Stimulated activated naive CD8-positive, alpha-beta T cell treated with anti-CD3 and anti-CD28 coated beads, Interleukin-15, Interleukin-2, amounts not matched to agents 100 ng/mL and 50 ng/mL, for 24 hours (primary cell): ENCODE measurements around the gene CFAP119.
A peak's percentile ranks its signal among the peaks of the same experiment; 100 is the strongest.

Experiments
- H3K27ac Mint-ChIP-seq: one replicate; pipeline ENCODE4 v1.8.0; 2021; ENCODE audit warnings: mild to moderate bottlenecking, mixed read lengths
- H3K27me3 Mint-ChIP-seq: one replicate; pipeline ENCODE4 v1.8.0; 2021; ENCODE audit warnings: mixed read lengths
- H3K36me3 Mint-ChIP-seq: one replicate; pipeline ENCODE4 v1.8.0; 2021; ENCODE audit warnings: low read depth, mixed read lengths
- H3K4me1 Mint-ChIP-seq: one replicate; pipeline ENCODE4 v1.8.0; 2021; ENCODE audit warnings: low read depth, mixed read lengths
- H3K4me3 Mint-ChIP-seq: one replicate; pipeline ENCODE4 v1.8.0; 2021; ENCODE audit warnings: mild to moderate bottlenecking, mixed read lengths
- H3K9me3 Mint-ChIP-seq: one replicate; pipeline ENCODE4 v1.8.0; 2021; ENCODE audit warnings: mixed read lengths

Gene CFAP119

DNA sequence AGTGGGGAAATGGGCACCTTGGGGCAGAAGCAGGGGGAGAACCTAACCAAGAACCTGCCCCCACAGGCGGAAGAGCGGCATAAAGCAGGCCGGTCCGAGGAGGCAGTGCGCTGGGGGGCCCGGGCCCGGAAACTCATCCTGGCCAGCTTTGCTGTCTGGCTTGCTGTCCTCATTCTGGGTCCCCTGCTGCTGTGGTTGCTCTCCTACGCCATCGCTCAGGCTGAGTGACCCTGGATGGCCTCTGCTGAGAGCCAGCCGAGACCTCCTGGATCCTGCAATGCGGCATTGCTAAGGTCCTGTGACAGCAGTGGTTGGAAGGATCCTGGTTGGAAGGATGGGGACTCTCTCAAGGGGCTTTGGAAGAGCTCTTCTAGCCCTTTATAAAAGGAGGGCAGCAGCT is 18.1 kb downstream of the CFAP119 start:
- peaks cover 36% of the 10 kb centered on the region for H3K36me3 Mint-ChIP-seq

DNA sequence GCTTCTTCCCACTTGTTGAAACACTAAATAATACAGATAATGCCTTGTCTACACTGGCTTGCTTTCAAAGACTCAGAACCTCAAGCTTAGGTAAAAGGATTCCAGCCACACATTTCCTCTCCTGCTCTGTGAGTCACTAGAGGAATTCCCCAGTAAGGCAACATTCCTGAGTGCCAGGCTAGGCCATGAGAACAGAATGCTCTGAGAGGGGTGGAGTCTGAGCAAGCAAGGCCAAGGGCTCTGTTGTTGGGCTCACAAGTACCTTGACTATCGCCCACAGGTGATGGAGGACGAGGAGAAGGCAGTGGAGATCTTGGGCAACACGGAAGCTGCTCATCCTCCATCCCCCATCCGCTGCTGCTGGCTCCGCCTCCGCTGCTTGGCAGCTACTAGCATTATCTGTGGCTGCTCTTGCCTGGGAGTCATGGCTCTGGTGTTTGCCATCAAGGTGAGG is 20.4 kb downstream of the CFAP119 start:
- Mint-ChIP-seq H3K4me3 (no peak overlapping the region), H3K27ac (peak overlapping the region; percentile 42), H3K4me1 (peaks cover 10% of the 10 kb centered on the region), H3K9me3 (no peaks in the 10 kb centered on the region), H3K36me3 (peaks cover 57% of the 10 kb centered on the region), H3K27me3 (no peaks in the 10 kb centered on the region)

More for the DNA sequence above, 18.1 kb downstream of the CFAP119 start:
- Mint-ChIP-seq H3K4me3 (no peak overlapping the region), H3K27ac (peak overlapping the region; percentile 61), H3K9me3 (no peaks in the 10 kb centered on the region), H3K4me1 (peaks cover 21% of the 10 kb centered on the region), H3K27me3 (no peaks in the 10 kb centered on the region)

GRCh38 chr16:30740364-30741251 is 21.3 kb downstream of the CFAP119 start:
- no peaks in the 10 kb centered on the region for H3K27me3 Mint-ChIP-seq
- H3K4me1 Mint-ChIP-seq, result peaks cover 10% of the 10 kb centered on the region
- H3K4me3 Mint-ChIP-seq, result no peak overlapping the region
- H3K27ac Mint-ChIP-seq, result peak overlapping the region; percentile 48
- peaks cover 63% of the 10 kb centered on the region for H3K36me3 Mint-ChIP-seq
- no peaks in the 10 kb centered on the region for H3K9me3 Mint-ChIP-seq

DNA sequence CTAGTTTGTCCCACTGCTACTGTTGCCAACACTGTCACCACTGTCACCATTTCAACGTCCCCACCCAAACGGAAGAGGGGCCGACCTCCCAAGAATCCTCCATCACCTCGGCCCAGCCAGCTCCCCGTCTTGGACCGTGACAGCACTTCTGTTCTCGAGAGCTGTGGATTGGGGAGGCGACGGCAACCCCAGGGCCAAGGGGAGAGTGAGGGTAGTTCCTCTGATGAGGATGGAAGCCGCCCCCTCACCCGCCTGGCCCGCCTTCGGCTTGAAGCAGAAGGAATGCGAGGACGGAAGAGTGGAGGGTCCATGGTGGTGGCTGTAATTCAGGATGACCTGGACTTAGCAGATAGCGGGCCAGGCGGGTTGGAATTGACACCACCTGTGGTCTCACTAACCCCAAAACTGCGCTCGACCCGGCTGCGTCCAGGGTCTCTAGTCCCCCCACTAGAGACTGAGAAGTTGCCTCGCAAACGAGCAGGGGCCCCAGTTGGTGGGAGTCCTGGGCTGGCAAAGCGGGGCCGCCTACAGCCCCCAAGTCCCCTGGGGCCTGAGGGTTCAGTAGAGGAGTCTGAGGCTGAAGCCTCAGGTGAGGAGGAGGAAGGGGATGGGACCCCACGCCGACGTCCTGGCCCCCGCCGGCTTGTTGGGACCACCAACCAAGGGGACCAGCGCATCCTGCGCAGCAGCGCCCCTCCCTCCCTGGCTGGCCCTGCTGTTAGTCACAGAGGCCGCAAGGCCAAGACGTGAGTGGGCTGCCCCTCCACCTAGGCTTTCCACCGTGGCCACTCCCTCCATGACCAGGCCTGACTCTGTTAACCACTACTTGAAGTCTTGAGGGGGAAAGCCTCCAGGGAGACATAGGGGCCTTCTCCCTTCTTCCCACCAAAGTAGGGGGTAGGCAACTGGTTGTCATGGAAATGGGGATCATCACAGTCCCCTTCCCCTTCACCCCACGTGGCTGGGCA is 22.6 kb downstream of the CFAP119 start:
- H3K4me3 Mint-ChIP-seq, result no peak overlapping the region
- H3K36me3 Mint-ChIP-seq, result peaks cover 62% of the 10 kb centered on the region
- H3K27ac Mint-ChIP-seq, result no peak overlapping the region
- H3K27me3 Mint-ChIP-seq, result no peaks in the 10 kb centered on the region
- H3K9me3 Mint-ChIP-seq, result no peaks in the 10 kb centered on the region
- H3K4me1 Mint-ChIP-seq, result peaks cover 10% of the 10 kb centered on the region

DNA sequence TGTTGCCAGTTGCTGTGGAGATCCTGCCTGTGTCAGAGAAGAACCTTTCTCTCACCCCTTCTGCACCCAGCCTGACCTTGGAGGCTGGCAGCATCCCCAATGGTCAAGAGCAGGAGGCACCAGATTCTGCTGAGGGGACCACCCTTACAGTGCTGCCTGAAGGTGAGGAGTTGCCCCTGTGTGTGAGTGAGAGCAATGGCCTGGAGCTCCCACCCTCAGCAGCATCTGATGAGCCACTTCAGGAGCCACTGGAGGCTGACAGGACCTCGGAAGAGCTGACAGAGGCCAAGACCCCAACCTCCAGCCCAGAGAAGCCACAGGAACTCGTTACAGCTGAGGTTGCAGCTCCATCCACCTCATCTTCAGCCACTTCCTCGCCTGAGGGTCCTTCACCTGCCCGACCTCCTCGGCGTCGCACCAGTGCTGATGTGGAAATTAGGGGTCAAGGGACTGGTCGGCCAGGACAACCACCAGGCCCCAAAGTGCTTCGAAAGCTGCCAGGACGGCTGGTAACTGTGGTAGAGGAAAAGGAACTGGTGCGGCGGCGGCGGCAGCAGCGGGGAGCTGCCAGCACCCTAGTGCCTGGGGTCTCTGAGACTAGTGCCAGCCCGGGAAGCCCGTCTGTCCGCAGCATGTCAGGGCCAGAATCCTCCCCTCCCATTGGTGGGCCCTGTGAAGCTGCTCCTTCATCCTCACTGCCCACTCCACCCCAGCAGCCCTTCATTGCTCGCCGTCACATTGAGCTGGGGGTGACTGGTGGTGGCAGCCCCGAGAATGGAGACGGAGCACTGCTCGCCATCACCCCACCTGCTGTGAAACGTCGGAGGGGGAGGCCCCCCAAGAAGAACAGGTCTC is 23.8 kb downstream of the CFAP119 start:
- H3K4me1 Mint-ChIP-seq, result peaks cover 10% of the 10 kb centered on the region
- H3K27me3 Mint-ChIP-seq, result no peaks in the 10 kb centered on the region
- no peak overlapping the region for H3K27ac Mint-ChIP-seq
- no peaks in the 10 kb centered on the region for H3K9me3 Mint-ChIP-seq
- H3K4me3 Mint-ChIP-seq, result no peak overlapping the region
- H3K36me3 Mint-ChIP-seq, result peaks cover 67% of the 10 kb centered on the region

- Mint-ChIP-seq H3K4me3 (no peak overlapping the region), H3K27me3 (no peaks in the 10 kb centered on the region), H3K36me3 (peaks cover 69% of the 10 kb centered on the region), H3K4me1 (peaks cover 10% of the 10 kb centered on the region), H3K27ac (peak overlapping the region; percentile 59), H3K9me3 (no peaks in the 10 kb centered on the region)
Measured at GRCh38 chr16:30736995-30737793, 24.7 kb downstream of the CFAP119 start.

GRCh38 chr16:30731411-30731810 is 30.5 kb downstream of the CFAP119 start:
- Mint-ChIP-seq H3K4me1 (peaks cover 8% of the 10 kb centered on the region), H3K27ac (no peak overlapping the region), H3K4me3 (no peak overlapping the region), H3K27me3 (no peaks in the 10 kb centered on the region), H3K36me3 (peaks cover 62% of the 10 kb centered on the region), H3K9me3 (no peaks in the 10 kb centered on the region)

GRCh38 chr16:30728899-30729672 is 32.8 kb downstream of the CFAP119 start:
- H3K27me3 Mint-ChIP-seq, result no peaks in the 10 kb centered on the region
- H3K4me3 Mint-ChIP-seq, result no peak overlapping the region
- H3K27ac Mint-ChIP-seq, result no peak overlapping the region
- peaks cover 8% of the 10 kb centered on the region for H3K4me1 Mint-ChIP-seq
- no peaks in the 10 kb centered on the region for H3K9me3 Mint-ChIP-seq
- H3K36me3 Mint-ChIP-seq, result peaks cover 69% of the 10 kb centered on the region

GRCh38 chr16:30728321-30728720 is 33.5 kb downstream of the CFAP119 start:
- no peaks in the 10 kb centered on the region for H3K9me3 Mint-ChIP-seq
- H3K27me3 Mint-ChIP-seq, result no peaks in the 10 kb centered on the region
- peaks cover 71% of the 10 kb centered on the region for H3K36me3 Mint-ChIP-seq
- H3K4me3 Mint-ChIP-seq, result no peak overlapping the region
- H3K4me1 Mint-ChIP-seq, result peaks cover 8% of the 10 kb centered on the region
- H3K27ac Mint-ChIP-seq, result no peak overlapping the region

GRCh38 chr16:30725418-30725792 is 36.5 kb downstream of the CFAP119 start:
- H3K4me3 Mint-ChIP-seq, result no peak overlapping the region
- peak overlapping the region; percentile 74 for H3K27ac Mint-ChIP-seq
- peaks cover 85% of the 10 kb centered on the region for H3K36me3 Mint-ChIP-seq
- no peaks in the 10 kb centered on the region for H3K27me3 Mint-ChIP-seq
- peaks cover 8% of the 10 kb centered on the region for H3K4me1 Mint-ChIP-seq
- H3K9me3 Mint-ChIP-seq, result no peaks in the 10 kb centered on the region

GRCh38 chr16:30724641-30725417 is 37.0 kb downstream of the CFAP119 start:
- peaks cover 85% of the 10 kb centered on the region for H3K36me3 Mint-ChIP-seq
- H3K27ac Mint-ChIP-seq, result peak overlapping the region; percentile 74
- H3K4me3 Mint-ChIP-seq, result no peak overlapping the region
- no peaks in the 10 kb centered on the region for H3K27me3 Mint-ChIP-seq
- H3K4me1 Mint-ChIP-seq, result peaks cover 3% of the 10 kb centered on the region
- no peaks in the 10 kb centered on the region for H3K9me3 Mint-ChIP-seq

DNA sequence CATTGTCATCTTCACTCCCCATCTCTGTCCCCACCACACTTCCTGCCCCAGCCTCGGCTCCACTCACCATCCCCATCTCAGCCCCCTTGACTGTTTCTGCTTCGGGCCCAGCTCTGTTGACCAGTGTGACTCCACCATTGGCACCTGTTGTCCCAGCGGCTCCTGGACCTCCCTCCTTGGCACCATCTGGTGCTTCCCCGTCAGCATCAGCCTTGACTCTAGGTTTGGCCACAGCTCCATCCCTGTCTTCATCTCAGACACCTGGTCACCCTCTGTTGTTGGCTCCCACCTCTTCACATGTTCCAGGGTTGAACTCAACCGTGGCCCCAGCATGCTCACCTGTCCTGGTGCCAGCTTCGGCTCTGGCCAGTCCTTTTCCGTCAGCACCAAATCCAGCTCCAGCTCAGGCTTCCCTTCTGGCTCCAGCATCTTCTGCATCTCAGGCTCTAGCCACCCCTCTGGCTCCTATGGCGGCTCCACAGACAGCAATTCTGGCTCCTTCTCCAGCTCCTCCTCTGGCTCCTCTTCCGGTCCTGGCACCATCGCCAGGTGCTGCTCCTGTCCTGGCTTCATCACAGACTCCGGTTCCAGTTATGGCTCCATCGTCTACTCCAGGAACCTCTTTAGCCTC is 38.0 kb downstream of the CFAP119 start:
- Mint-ChIP-seq H3K27ac (peak overlapping the region; percentile 69), H3K36me3 (peaks cover 82% of the 10 kb centered on the region), H3K4me1 (peaks cover 3% of the 10 kb centered on the region), H3K9me3 (no peaks in the 10 kb centered on the region), H3K27me3 (no peaks in the 10 kb centered on the region), H3K4me3 (no peak overlapping the region)
